ENCODE data around the gene ZNF436. TPM values are rescaled to one million over a fixed set of nuclear protein-coding genes. Genes with fewer than 3 reads are reported as not detected.

The ZNF436 gene
- total and polyA plus RNA-seq, 2 of the 13 experiments (the other 11 are each of a cell fraction or from before 2014, with no cell fraction given) = 4.3 to 9.9 TPM

DNA sequence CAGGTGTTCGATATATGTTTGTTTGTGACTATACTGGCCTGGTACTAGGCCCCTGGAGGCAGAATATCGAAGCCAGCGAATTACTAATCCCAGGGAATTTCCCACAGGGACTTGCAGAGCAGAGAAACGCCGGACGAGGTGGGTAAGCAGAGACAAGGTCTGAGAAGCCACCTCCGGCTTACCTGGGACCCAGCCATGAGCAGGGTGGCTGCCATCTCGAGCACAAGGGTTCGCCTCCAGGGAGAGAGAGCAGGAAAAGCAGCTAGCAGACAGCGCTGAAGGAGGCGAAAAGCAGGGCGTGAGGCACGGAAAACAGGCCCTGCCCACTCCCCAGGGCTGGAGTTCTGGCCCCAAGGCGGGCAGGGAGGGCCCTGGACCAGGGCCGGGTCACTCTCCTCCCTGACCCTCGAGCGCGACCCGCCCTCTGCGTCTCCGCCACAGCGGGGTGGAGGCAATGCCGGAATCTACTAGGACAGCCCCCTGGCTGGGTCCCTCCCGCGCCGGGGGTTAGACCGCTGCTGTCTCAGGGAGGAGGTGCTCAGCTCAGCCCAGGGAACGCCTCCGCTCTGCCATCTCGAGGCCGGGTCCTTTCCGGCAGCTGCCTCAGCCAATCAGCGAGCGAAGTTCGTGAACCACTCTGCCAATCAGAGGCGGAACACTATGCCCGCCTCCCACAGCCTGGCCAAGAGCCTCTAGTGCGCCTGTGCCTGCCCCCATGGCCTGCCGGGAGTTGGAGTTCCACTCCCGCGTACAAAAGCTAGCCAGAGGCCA is 1.7 kb downstream of the ZNF436 start (continued):
- TF ChIP-seq SRY (CRISPR knock-in tag; IDR thresholded peaks at IDR 0.05) (peak; percentile 74; the same call in 1 of the 2 replicates), GFI1 (CRISPR knock-in tag; IDR thresholded peaks at IDR 0.05; ENCODE audit: borderline replicate concordance) (no peak; the same call in 1 of the 2 replicates), ZNF180 (CRISPR knock-in tag; IDR thresholded peaks at IDR 0.05; ENCODE audit: borderline replicate concordance, low read depth) (0 out of 2 replicates have a peak, but pooled peaks have one; percentile 21), EED (CRISPR knock-in tag; IDR thresholded peaks at IDR 0.05) (no peak; the same call in 1 of the 2 replicates), MXD3 (CRISPR knock-in tag; IDR thresholded peaks at IDR 0.05) (no peak; the same call in 1 of the 2 replicates), ZNF121 (CRISPR knock-in tag; IDR thresholded peaks at IDR 0.05) (no peak; the same call in 1 of the 2 replicates), TIGD3 (CRISPR knock-in tag; IDR thresholded peaks at IDR 0.05; ENCODE audit: borderline replicate concordance) (no peak), ZNF17 (CRISPR knock-in tag; IDR thresholded peaks at IDR 0.05) (no peak)
- TF ChIP-seq, protein P1, sequence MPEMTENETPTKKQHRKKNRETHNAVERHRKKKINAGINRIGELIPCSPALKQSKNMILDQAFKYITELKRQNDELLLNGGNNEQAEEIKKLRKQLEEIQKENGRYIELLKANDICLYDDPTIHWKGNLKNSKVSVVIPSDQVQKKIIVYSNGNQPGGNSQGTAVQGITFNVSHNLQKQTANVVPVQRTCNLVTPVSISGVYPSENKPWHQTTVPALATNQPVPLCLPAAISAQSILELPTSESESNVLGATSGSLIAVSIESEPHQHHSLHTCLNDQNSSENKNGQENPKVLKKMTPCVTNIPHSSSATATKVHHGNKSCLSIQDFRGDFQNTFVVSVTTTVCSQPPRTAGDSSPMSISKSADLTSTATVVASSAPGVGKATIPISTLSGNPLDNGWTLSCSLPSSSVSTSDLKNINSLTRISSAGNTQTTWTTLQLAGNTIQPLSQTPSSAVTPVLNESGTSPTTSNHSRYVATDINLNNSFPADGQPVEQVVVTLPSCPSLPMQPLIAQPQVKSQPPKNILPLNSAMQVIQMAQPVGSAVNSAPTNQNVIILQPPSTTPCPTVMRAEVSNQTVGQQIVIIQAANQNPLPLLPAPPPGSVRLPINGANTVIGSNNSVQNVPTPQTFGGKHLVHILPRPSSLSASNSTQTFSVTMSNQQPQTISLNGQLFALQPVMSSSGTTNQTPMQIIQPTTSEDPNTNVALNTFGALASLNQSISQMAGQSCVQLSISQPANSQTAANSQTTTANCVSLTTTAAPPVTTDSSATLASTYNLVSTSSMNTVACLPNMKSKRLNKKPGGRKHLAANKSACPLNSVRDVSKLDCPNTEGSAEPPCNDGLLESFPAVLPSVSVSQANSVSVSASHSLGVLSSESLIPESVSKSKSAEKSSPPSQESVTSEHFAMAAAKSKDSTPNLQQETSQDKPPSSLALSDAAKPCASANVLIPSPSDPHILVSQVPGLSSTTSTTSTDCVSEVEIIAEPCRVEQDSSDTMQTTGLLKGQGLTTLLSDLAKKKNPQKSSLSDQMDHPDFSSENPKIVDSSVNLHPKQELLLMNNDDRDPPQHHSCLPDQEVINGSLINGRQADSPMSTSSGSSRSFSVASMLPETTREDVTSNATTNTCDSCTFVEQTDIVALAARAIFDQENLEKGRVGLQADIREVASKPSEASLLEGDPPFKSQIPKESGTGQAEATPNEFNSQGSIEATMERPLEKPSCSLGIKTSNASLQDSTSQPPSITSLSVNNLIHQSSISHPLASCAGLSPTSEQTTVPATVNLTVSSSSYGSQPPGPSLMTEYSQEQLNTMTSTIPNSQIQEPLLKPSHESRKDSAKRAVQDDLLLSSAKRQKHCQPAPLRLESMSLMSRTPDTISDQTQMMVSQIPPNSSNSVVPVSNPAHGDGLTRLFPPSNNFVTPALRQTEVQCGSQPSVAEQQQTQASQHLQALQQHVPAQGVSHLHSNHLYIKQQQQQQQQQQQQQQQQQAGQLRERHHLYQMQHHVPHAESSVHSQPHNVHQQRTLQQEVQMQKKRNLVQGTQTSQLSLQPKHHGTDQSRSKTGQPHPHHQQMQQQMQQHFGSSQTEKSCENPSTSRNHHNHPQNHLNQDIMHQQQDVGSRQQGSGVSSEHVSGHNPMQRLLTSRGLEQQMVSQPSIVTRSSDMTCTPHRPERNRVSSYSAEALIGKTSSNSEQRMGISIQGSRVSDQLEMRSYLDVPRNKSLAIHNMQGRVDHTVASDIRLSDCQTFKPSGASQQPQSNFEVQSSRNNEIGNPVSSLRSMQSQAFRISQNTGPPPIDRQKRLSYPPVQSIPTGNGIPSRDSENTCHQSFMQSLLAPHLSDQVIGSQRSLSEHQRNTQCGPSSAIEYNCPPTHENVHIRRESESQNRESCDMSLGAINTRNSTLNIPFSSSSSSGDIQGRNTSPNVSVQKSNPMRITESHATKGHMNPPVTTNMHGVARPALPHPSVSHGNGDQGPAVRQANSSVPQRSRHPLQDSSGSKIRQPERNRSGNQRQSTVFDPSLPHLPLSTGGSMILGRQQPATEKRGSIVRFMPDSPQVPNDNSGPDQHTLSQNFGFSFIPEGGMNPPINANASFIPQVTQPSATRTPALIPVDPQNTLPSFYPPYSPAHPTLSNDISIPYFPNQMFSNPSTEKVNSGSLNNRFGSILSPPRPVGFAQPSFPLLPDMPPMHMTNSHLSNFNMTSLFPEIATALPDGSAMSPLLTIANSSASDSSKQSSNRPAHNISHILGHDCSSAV (CRISPR knock-in tag; IDR thresholded peaks at IDR 0.05; ENCODE audit: borderline replicate concordance) = no peak
- TF ChIP-seq, protein P2, sequence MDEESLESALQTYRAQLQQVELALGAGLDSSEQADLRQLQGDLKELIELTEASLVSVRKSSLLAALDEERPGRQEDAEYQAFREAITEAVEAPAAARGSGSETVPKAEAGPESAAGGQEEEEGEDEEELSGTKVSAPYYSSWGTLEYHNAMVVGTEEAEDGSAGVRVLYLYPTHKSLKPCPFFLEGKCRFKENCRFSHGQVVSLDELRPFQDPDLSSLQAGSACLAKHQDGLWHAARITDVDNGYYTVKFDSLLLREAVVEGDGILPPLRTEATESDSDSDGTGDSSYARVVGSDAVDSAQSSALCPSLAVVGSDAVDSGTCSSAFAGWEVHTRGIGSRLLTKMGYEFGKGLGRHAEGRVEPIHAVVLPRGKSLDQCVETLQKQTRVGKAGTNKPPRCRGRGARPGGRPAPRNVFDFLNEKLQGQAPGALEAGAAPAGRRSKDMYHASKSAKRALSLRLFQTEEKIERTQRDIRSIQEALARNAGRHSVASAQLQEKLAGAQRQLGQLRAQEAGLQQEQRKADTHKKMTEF (CRISPR knock-in tag; IDR thresholded peaks at IDR 0.05) = no peak; the same call in 1 of the 2 replicates
- TF ChIP-seq, protein P3, sequence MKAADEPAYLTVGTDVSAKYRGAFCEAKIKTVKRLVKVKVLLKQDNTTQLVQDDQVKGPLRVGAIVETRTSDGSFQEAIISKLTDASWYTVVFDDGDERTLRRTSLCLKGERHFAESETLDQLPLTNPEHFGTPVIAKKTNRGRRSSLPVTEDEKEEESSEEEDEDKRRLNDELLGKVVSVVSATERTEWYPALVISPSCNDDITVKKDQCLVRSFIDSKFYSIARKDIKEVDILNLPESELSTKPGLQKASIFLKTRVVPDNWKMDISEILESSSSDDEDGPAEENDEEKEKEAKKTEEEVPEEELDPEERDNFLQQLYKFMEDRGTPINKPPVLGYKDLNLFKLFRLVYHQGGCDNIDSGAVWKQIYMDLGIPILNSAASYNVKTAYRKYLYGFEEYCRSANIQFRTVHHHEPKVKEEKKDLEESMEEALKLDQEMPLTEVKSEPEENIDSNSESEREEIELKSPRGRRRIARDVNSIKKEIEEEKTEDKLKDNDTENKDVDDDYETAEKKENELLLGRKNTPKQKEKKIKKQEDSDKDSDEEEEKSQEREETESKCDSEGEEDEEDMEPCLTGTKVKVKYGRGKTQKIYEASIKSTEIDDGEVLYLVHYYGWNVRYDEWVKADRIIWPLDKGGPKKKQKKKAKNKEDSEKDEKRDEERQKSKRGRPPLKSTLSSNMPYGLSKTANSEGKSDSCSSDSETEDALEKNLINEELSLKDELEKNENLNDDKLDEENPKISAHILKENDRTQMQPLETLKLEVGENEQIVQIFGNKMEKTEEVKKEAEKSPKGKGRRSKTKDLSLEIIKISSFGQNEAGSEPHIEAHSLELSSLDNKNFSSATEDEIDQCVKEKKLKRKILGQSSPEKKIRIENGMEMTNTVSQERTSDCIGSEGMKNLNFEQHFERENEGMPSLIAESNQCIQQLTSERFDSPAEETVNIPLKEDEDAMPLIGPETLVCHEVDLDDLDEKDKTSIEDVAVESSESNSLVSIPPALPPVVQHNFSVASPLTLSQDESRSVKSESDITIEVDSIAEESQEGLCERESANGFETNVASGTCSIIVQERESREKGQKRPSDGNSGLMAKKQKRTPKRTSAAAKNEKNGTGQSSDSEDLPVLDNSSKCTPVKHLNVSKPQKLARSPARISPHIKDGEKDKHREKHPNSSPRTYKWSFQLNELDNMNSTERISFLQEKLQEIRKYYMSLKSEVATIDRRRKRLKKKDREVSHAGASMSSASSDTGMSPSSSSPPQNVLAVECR (CRISPR knock-in tag; IDR thresholded peaks at IDR 0.05; ENCODE audit: borderline replicate concordance) = peak; percentile 82; the same call in 1 of the 2 replicates

Measured in HepG2 (cell line).